ENCODE results near the gene LIFR.
A peak's percentile ranks its signal among the peaks of the same experiment; 100 is the strongest.

LIFR gene

GRCh38 chr5:38515646-38516045, 40.8 kb downstream of the LIFR start:
- DNase-seq, result peak; percentile 15

- no peak for DNase-seq
Observed at GRCh38 chr5:38515092-38515491, 41.4 kb downstream of the LIFR start.

- DNase-seq, result no peak
Observed at GRCh38 chr5:38509185-38509584, 47.3 kb downstream of the LIFR start.

GRCh38 chr5:38506302-38506701, 50.1 kb downstream of the LIFR start:
- DNase-seq, result no peak

GRCh38 chr5:38500573-38501260, 55.7 kb downstream of the LIFR start:
- no peak for DNase-seq

GRCh38 chr5:38497946-38498345, 58.5 kb downstream of the LIFR start:
- no peak for DNase-seq

- DNase-seq, result peak; percentile 62
Observed at GRCh38 chr5:38494763-38495162, 61.7 kb downstream of the LIFR start.

GRCh38 chr5:38494175-38494574, 62.3 kb downstream of the LIFR start:
- no peak for DNase-seq

- DNase-seq, result no peak
Observed at GRCh38 chr5:38483805-38484398, 72.5 kb downstream of the LIFR start.

GRCh38 chr5:38479315-38479904, 77.0 kb downstream of the LIFR start:
- no peak for DNase-seq

GRCh38 chr5:38478878-38479277, 77.6 kb downstream of the LIFR start:
- DNase-seq, result no peak

GRCh38 chr5:38478166-38478565, 78.3 kb downstream of the LIFR start:
- DNase-seq, result no peak

- peak; percentile 40 for DNase-seq
Observed at GRCh38 chr5:38473008-38473407, 83.4 kb downstream of the LIFR start.

GRCh38 chr5:38472541-38472940, 83.9 kb downstream of the LIFR start:
- no peak for DNase-seq

GRCh38 chr5:38471709-38472108, 84.7 kb downstream of the LIFR start:
- no peak for DNase-seq

- DNase-seq, result no peak
Observed at GRCh38 chr5:38469707-38470267, 86.7 kb downstream of the LIFR start.

GRCh38 chr5:38468978-38469706, 87.3 kb downstream of the LIFR start:
- DNase-seq, result no peak

GRCh38 chr5:38468202-38468673, 88.2 kb downstream of the LIFR start:
- DNase-seq, result no peak

- no peak for DNase-seq
Observed at GRCh38 chr5:38467353-38468040, 88.9 kb downstream of the LIFR start.

- no peak for DNase-seq
Observed at GRCh38 chr5:38466424-38467189, 89.8 kb downstream of the LIFR start.

- DNase-seq, result no peak
Observed at GRCh38 chr5:38465702-38466423, 90.6 kb downstream of the LIFR start.
